GM21723 (cell line): Measurements from ENCODE around the gene VASN.

ENCODE experiments used
- ATAC-seq: cut with Tn5 transposase; IDR thresholded peaks from one replicate; pipeline ENCODE4 v1.9.1; 2021; ENCODE audit warnings: mild to moderate bottlenecking, moderate library complexity; ENCODE audit not compliant: unreplicated experiment

VASN gene

GRCh38 chr16:4370570-4371356 is 885 bp upstream of the VASN start:
- ATAC-seq: no peak

GRCh38 chr16:4372001-4372577 is 441 bp downstream of the VASN start:
- ATAC-seq: peak; percentile 25

- ATAC-seq: no peak
These were observed 1.1 kb downstream of the VASN start for GRCh38 chr16:4372578-4373355.

- ATAC-seq: no peak
These were observed 1.8 kb downstream of the VASN start for GRCh38 chr16:4373356-4373908.

GRCh38 chr16:4373909-4374742 is 2.5 kb downstream of the VASN start:
- no peak for ATAC-seq

- no peak for ATAC-seq
These were observed 4.1 kb downstream of the VASN start for GRCh38 chr16:4375717-4376116.

GRCh38 chr16:4376126-4376892 is 4.7 kb downstream of the VASN start:
- no peak for ATAC-seq

GRCh38 chr16:4376893-4377572 is 5.4 kb downstream of the VASN start:
- no peak for ATAC-seq

GRCh38 chr16:4377573-4378154 is 6.0 kb downstream of the VASN start:
- no peak for ATAC-seq

- no peak for ATAC-seq
These were observed 6.6 kb downstream of the VASN start for GRCh38 chr16:4378161-4378666.

GRCh38 chr16:4378999-4379690 is 7.5 kb downstream of the VASN start:
- no peak for ATAC-seq

GRCh38 chr16:4380119-4381063 is 8.7 kb downstream of the VASN start:
- no peak for ATAC-seq

- ATAC-seq: no peak
These were observed 9.7 kb downstream of the VASN start for GRCh38 chr16:4381072-4381934.

GRCh38 chr16:4381935-4382794 is 10.5 kb downstream of the VASN start:
- ATAC-seq: no peak

- ATAC-seq: no peak
These were observed 11.2 kb downstream of the VASN start for GRCh38 chr16:4382795-4383357.
